ENCODE data around the gene HMGCL.

Gene HMGCL

DNA sequence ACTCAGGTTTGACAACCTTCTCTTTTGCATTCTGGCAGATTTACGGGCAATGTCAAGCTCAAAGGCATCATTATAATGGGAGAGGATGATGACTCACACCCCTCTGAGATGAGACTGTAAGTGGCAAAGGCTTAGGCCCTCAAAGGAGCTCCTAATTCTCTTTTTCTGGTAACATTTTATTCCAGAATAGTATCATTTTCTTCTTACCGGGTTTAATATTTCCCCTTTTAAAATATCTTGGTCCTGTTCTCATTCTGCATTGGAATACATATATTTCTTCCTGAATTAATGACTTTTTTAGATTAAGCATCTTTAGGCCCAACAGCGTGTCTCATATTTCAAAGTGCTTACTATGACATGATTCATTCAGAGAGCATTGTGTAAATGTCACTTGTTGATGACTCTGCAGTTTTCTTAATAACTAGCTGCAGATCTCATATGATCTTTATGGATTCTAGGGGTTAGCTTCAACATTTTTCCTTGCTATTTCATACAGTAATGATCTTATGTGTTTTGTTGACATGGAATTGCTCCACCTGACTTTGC lies 45.3 kb downstream of the HMGCL start (continued):
- TF ChIP-seq ZNF366 (tag by site-specific recombination; conservative IDR thresholded peaks at IDR 0.05) (peak; percentile 73), ZBTB8A (tag by site-specific recombination; IDR thresholded peaks at IDR 0.05) (0 out of 2 replicates have a peak, but pooled peaks have one; percentile 23), REPIN1 (tag by site-specific recombination; IDR thresholded peaks at IDR 0.05; ENCODE audit: low read depth) (no peak), ZNF266 (tag by site-specific recombination; IDR thresholded peaks at IDR 0.05; ENCODE audit: low read depth) (no peak), KLF16 (tag by site-specific recombination; IDR thresholded peaks at IDR 0.05) (no peak), ZNF654 (tag by site-specific recombination; IDR thresholded peaks at IDR 0.05; ENCODE audit: low read depth) (no peak), ZNF10 (tag by site-specific recombination; IDR thresholded peaks at IDR 0.05) (peak; percentile 21; the same call in 1 of the 2 replicates), SCRT1 (tag by site-specific recombination; IDR thresholded peaks at IDR 0.05; ENCODE audit: borderline replicate concordance) (peak; percentile 74; the same call in 1 of the 2 replicates), GLIS1 (tag by site-specific recombination; IDR thresholded peaks at IDR 0.05) (peak; percentile 32; the same call in 1 of the 2 replicates), ZNF610 (tag by site-specific recombination; IDR thresholded peaks at IDR 0.05; ENCODE audit: borderline replicate concordance) (no peak), ZNF530 (tag by site-specific recombination; IDR thresholded peaks at IDR 0.05; ENCODE audit: low read depth) (no peak), ZNF292 (tag by site-specific recombination; IDR thresholded peaks at IDR 0.05; ENCODE audit: borderline replicate concordance, low read depth) (no peak), ZNF132 (tag by site-specific recombination; IDR thresholded peaks at IDR 0.05; ENCODE audit: borderline replicate concordance) (no peak), ZNF354C (tag by site-specific recombination; IDR thresholded peaks at IDR 0.05; ENCODE audit: borderline replicate concordance, low read depth) (no peak), ZNF670 (tag by site-specific recombination; IDR thresholded peaks at IDR 0.05; ENCODE audit: low read depth) (no peak), ZNF560 (tag by site-specific recombination; IDR thresholded peaks at IDR 0.05; ENCODE audit: borderline replicate concordance) (no peak), ZNF623 (tag by site-specific recombination; IDR thresholded peaks at IDR 0.05) (peak; percentile 9; the same call in 1 of the 2 replicates), BCL11B (tag by site-specific recombination; IDR thresholded peaks at IDR 0.05; ENCODE audit: low read depth) (no peak), ZNF776 (tag by site-specific recombination; IDR thresholded peaks at IDR 0.05; ENCODE audit: borderline replicate concordance) (no peak), SETDB1 (IDR thresholded peaks at IDR 0.05; ENCODE audit: insufficient read length, low read length) (no peak), ZNF701 (tag by site-specific recombination; IDR thresholded peaks at IDR 0.05) (no peak), SP3 (tag by site-specific recombination; IDR thresholded peaks at IDR 0.05) (0 out of 2 replicates have a peak, but pooled peaks have one; percentile 14), YY1 (tag by site-specific recombination; IDR thresholded peaks at IDR 0.05) (no peak), ZNF549 (tag by site-specific recombination; IDR thresholded peaks at IDR 0.05) (no peak), KLF1 (tag by site-specific recombination; IDR thresholded peaks at IDR 0.05) (no peak), ZNF48 (tag by site-specific recombination; IDR thresholded peaks at IDR 0.05) (no peak), GLIS2 (tag by site-specific recombination; IDR thresholded peaks at IDR 0.05) (no peak), ZEB2 (tag by site-specific recombination; IDR thresholded peaks at IDR 0.05) (peak; percentile 77), HOXA7 (CRISPR knock-in tag; IDR thresholded peaks at IDR 0.05; ENCODE audit: borderline replicate concordance) (no peak), ZNF121 (tag by site-specific recombination; IDR thresholded peaks at IDR 0.05) (no peak), ZNF26 (tag by site-specific recombination; IDR thresholded peaks at IDR 0.05) (no peak), ZNF146 (tag by site-specific recombination; IDR thresholded peaks at IDR 0.05) (no peak), ZFP69B (tag by site-specific recombination; IDR thresholded peaks at IDR 0.05) (0 out of 2 replicates have a peak, but pooled peaks have one; percentile 15), ZNF639 (tag by site-specific recombination; IDR thresholded peaks at IDR 0.05) (peak; percentile 20; the same call in 1 of the 2 replicates), ZFHX2 (tag by site-specific recombination; conservative IDR thresholded peaks at IDR 0.05) (no peak), ZNF777 (tag by site-specific recombination; IDR thresholded peaks at IDR 0.05; ENCODE audit: borderline replicate concordance) (no peak), MEIS1 (CRISPR knock-in tag; IDR thresholded peaks at IDR 0.05; ENCODE audit: borderline replicate concordance) (no peak), EGR2 (tag by site-specific recombination; IDR thresholded peaks at IDR 0.05; ENCODE audit: low read depth) (no peak), ZNF624 (tag by site-specific recombination; IDR thresholded peaks at IDR 0.05) (no peak), ZNF416 (tag by site-specific recombination; IDR thresholded peaks at IDR 0.05) (no peak), SP7 (tag by site-specific recombination; IDR thresholded peaks at IDR 0.05) (peak; percentile 95), ZIC2 (tag by site-specific recombination; IDR thresholded peaks at IDR 0.05) (no peak), ZNF791 (tag by site-specific recombination; IDR thresholded peaks at IDR 0.05) (no peak)

Data from HEK293 (cell line).